K562 (cell line): Measurements from ENCODE around the gene MKS1. TPM values are rescaled to one million over a fixed set of nuclear protein-coding genes. Genes with fewer than 3 reads are reported as not detected.

Source experiments
- AFF4 ChIP-seq: sonication (generic); formaldehyde crosslinking; IDR thresholded peaks from 2 replicates; pipeline ENCODE4 v1.8.0; 2023; ENCODE audit warnings: mild to moderate bottlenecking, missing genetic modification reagents
- BMI1 ChIP-seq: fragments of 150-350 bp; IDR thresholded peaks from 2 replicates; pipeline ENCODE4 v1.6.1; 2014; ENCODE audit warnings: low read length
- GATAD2B ChIP-seq: fragments of 450-650 bp; IDR thresholded peaks from 2 replicates; pipeline ENCODE4 v1.6.1; 2017; ENCODE audit warnings: mild to moderate bottlenecking, borderline replicate concordance
- HDAC2 ChIP-seq: fragments of 450-650 bp; IDR thresholded peaks from 2 replicates; pipeline ENCODE4 v1.6.1; 2016; ENCODE audit warnings: mild to moderate bottlenecking
- HDAC8 ChIP-seq: fragments of 450-650 bp; IDR thresholded peaks from 2 replicates; pipeline ENCODE4 v1.6.1; 2016; ENCODE audit warnings: mild to moderate bottlenecking, missing genetic modification characterization, moderate library complexity, missing compliant biosample characterization
- SMC3 ChIP-seq: conservative IDR thresholded peaks from 2 replicates; pipeline ENCODE4 v1.6.1; 2011; ENCODE audit warnings: low read depth, low read length, improper control_type of control experiment; ENCODE audit not compliant: insufficient read depth
- SRSF3 ChIP-seq: fragments of 200-400 bp; formaldehyde crosslinking; IDR thresholded peaks from 2 replicates; pipeline ENCODE4 v1.6.1; 2016; ENCODE audit warnings: mild to moderate bottlenecking, low read length, moderate library complexity; ENCODE audit not compliant: insufficient read depth
- ZNF146 ChIP-seq: IDR thresholded peaks from one replicate; pipeline ENCODE4 v1.6.1; 2018; ENCODE audit warnings: missing compliant biosample characterization; ENCODE audit not compliant: unreplicated experiment
- ZNF395 ChIP-seq: fragments of 200-800 bp; sonication (Bioruptor generic); IDR thresholded peaks from 2 replicates; pipeline ENCODE4 v1.6.1; 2017; ENCODE audit warnings: missing genetic modification characterization, missing compliant biosample characterization
- polyA plus RNA-seq, 8 experiments: library from polyadenylated mRNA; depleted of rRNA in 4 of 8; stranded (reverse) in 5 of 8; unstranded in 3 of 8; fragments of >200 nt; fragmentation: Nextera tagmentation in 2 of 8; fragmentation: Illumina TruSeq in 1 of 8; extraction: Ambion mirVana in 2 of 8; extraction: Trizol in 1 of 8; gene quantifications; 2 replicates each; pipeline versions ENCODE4 v1.2.1 to v1.2.3, GENCODE V29; 2011 to 2014; ENCODE audit warnings: inconsistent platforms in 1 of 8, missing spikeins in 1 of 8
- total RNA-seq, 7 experiments: library from RNA; depleted of rRNA in 6 of 7; stranded (reverse); fragments of >200 nt in 6 of 7; fragmentation: Illumina TruSeq in 2 of 7; extraction: Trizol in 2 of 7; gene quantifications; 2 replicates each; pipeline versions ENCODE4 v1.2.1 to v1.2.3, GENCODE V29; 2011 to 2021; ENCODE audit warnings: low replicate concordance in 1 of 7
- TF ChIP-seq, protein P1 (sequence below): fragments of 200-600 bp; sonication (generic); IDR thresholded peaks from one replicate; pipeline ENCODE4 v1.6.1; 2012; ENCODE audit warnings: mild to moderate bottlenecking, low read depth, low read length, inconsistent platforms

Gene MKS1
- total and polyA plus RNA-seq, 9 of the 15 experiments (the other 6 are each of a cell fraction or from before 2014, with no cell fraction given), result 16.3 to 31.0 (median 25.9) TPM

- TF ChIP-seq, protein P1, sequence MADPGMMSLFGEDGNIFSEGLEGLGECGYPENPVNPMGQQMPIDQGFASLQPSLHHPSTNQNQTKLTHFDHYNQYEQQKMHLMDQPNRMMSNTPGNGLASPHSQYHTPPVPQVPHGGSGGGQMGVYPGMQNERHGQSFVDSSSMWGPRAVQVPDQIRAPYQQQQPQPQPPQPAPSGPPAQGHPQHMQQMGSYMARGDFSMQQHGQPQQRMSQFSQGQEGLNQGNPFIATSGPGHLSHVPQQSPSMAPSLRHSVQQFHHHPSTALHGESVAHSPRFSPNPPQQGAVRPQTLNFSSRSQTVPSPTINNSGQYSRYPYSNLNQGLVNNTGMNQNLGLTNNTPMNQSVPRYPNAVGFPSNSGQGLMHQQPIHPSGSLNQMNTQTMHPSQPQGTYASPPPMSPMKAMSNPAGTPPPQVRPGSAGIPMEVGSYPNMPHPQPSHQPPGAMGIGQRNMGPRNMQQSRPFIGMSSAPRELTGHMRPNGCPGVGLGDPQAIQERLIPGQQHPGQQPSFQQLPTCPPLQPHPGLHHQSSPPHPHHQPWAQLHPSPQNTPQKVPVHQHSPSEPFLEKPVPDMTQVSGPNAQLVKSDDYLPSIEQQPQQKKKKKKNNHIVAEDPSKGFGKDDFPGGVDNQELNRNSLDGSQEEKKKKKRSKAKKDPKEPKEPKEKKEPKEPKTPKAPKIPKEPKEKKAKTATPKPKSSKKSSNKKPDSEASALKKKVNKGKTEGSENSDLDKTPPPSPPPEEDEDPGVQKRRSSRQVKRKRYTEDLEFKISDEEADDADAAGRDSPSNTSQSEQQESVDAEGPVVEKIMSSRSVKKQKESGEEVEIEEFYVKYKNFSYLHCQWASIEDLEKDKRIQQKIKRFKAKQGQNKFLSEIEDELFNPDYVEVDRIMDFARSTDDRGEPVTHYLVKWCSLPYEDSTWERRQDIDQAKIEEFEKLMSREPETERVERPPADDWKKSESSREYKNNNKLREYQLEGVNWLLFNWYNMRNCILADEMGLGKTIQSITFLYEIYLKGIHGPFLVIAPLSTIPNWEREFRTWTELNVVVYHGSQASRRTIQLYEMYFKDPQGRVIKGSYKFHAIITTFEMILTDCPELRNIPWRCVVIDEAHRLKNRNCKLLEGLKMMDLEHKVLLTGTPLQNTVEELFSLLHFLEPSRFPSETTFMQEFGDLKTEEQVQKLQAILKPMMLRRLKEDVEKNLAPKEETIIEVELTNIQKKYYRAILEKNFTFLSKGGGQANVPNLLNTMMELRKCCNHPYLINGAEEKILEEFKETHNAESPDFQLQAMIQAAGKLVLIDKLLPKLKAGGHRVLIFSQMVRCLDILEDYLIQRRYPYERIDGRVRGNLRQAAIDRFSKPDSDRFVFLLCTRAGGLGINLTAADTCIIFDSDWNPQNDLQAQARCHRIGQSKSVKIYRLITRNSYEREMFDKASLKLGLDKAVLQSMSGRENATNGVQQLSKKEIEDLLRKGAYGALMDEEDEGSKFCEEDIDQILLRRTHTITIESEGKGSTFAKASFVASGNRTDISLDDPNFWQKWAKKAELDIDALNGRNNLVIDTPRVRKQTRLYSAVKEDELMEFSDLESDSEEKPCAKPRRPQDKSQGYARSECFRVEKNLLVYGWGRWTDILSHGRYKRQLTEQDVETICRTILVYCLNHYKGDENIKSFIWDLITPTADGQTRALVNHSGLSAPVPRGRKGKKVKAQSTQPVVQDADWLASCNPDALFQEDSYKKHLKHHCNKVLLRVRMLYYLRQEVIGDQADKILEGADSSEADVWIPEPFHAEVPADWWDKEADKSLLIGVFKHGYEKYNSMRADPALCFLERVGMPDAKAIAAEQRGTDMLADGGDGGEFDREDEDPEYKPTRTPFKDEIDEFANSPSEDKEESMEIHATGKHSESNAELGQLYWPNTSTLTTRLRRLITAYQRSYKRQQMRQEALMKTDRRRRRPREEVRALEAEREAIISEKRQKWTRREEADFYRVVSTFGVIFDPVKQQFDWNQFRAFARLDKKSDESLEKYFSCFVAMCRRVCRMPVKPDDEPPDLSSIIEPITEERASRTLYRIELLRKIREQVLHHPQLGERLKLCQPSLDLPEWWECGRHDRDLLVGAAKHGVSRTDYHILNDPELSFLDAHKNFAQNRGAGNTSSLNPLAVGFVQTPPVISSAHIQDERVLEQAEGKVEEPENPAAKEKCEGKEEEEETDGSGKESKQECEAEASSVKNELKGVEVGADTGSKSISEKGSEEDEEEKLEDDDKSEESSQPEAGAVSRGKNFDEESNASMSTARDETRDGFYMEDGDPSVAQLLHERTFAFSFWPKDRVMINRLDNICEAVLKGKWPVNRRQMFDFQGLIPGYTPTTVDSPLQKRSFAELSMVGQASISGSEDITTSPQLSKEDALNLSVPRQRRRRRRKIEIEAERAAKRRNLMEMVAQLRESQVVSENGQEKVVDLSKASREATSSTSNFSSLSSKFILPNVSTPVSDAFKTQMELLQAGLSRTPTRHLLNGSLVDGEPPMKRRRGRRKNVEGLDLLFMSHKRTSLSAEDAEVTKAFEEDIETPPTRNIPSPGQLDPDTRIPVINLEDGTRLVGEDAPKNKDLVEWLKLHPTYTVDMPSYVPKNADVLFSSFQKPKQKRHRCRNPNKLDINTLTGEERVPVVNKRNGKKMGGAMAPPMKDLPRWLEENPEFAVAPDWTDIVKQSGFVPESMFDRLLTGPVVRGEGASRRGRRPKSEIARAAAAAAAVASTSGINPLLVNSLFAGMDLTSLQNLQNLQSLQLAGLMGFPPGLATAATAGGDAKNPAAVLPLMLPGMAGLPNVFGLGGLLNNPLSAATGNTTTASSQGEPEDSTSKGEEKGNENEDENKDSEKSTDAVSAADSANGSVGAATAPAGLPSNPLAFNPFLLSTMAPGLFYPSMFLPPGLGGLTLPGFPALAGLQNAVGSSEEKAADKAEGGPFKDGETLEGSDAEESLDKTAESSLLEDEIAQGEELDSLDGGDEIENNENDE, result no peak
- TF ChIP-seq HDAC2 (0 out of 2 replicates have a peak, but pooled peaks have one; percentile 28), AFF4 (CRISPR knock-in tag) (peak; percentile 93), GATAD2B (no peak), ZNF395 (CRISPR knock-in tag) (no peak), BMI1 (no peak), ZNF146 (CRISPR knock-in tag) (no peak), SMC3 (peak; percentile 67), HDAC8 (tag) (no peak), SRSF3 (no peak)
Observed at GRCh38 chr17:58249270-58250133, 30.4 kb upstream of the MKS1 start (continued).
